Measurements from ENCODE around the gene DRD1.
A peak's percentile ranks its signal among the peaks of the same experiment; 100 is the strongest.

The DRD1 gene

DNA sequence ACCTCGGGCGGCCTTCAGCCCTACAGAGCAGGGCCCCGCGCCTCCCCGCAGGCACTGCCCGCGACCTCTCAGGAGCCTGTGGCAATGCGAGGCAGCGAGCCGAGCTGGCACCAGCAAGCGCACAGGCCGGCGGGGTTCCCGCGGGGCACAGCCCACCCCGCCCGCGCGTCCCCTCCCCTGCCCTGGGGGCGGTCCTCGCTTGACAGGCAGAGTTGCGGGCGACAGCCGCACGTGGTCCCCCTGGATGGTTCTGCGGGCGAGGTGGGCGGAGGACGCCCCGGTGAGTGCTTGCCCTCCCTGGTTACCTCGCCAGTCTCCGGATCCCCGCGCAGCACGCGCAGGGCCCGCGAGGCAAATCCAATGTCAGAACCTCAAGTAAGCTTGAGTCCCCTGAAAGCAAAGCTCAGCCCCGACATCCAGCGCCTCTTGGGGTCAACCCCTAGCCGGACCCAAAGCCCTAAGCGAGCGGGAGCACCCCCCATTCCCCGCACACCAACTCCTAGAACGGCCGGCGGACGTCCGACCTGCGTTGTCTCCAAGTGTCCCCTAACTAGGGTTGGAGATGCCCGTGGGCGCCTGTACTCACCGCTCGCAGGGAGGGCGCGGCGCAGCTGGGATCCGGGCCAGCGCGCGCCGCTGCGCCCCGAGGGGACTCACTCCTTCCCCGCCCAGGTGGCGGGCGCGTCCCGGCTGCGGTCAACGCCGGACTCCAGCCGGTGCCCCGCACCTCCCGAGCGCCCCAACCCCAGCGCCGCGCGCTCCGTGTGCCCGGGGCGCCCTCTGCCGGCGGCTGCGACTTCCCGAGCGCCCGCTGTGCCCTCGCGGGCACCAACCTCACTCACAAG lies at the start of gene DRD1:
DRD1 (minus strand) TSS at position 123 of the 845 bp plus-strand sequence. CDS start 1,083 bp downstream, outside the sequence.
- no peaks in the 10 kb centered on the region for H3K36me3 ChIP-seq (ENCODE audit: insufficient read depth)
- H3K4me1 ChIP-seq (ENCODE audit: low read depth, poor library complexity, severe bottlenecking) = no peaks in the 10 kb centered on the region
- H2AFZ ChIP-seq (ENCODE audit: low read depth) = peak within 1 kb of the TSS; percentile 6; the same call in 1 of the 2 replicates
- H3K4me2 ChIP-seq = no peak within 1 kb of the TSS
- H3K27ac ChIP-seq = no peak within 1 kb of the TSS
- H4K20me1 ChIP-seq (ENCODE audit: insufficient read depth) = no peaks in the 10 kb centered on the region
- H3K79me2 ChIP-seq (ENCODE audit: insufficient read depth, low read depth) = no peaks in the 10 kb centered on the region
- no peaks in the 10 kb centered on the region for H3K27me3 ChIP-seq (ENCODE audit: insufficient read depth, low read depth)
- H3K9ac ChIP-seq = no peak within 1 kb of the TSS
- TF ChIP-seq, protein P1, sequence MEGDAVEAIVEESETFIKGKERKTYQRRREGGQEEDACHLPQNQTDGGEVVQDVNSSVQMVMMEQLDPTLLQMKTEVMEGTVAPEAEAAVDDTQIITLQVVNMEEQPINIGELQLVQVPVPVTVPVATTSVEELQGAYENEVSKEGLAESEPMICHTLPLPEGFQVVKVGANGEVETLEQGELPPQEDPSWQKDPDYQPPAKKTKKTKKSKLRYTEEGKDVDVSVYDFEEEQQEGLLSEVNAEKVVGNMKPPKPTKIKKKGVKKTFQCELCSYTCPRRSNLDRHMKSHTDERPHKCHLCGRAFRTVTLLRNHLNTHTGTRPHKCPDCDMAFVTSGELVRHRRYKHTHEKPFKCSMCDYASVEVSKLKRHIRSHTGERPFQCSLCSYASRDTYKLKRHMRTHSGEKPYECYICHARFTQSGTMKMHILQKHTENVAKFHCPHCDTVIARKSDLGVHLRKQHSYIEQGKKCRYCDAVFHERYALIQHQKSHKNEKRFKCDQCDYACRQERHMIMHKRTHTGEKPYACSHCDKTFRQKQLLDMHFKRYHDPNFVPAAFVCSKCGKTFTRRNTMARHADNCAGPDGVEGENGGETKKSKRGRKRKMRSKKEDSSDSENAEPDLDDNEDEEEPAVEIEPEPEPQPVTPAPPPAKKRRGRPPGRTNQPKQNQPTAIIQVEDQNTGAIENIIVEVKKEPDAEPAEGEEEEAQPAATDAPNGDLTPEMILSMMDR (conservative IDR thresholded peaks at IDR 0.05; ENCODE audit: low read depth, low read length) = no peak
- no peak within 1 kb of the TSS for H3K4me3 ChIP-seq (IDR thresholded peaks at IDR 0.05; ENCODE audit: insufficient read depth, low read depth, low read length)

DNA sequence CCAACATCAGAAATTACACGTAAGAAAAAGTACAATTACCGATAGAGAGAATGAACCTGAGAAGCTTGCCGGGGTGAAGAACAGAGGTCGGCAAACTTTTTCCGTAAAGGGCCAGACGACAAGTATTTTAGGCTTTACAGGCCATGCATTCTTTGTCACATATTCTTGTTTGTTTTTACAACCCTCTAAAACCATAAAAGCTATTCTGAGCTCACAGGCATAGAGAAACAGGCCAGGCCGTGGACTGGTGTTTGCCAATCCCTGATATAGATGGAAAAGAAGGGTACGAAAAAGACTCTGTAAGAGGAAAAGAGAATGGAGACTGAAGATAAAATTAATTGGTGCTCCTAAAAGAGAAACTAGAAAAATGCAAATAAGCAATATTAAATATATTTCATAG lies 49.7 kb upstream of the DRD1 start:
- Histone ChIP-seq H3K4me3 (IDR thresholded peaks at IDR 0.05; ENCODE audit: insufficient read depth, low read depth, low read length) (no peak overlapping the region), H3K4me2 (no peak overlapping the region), H3K4me1 (ENCODE audit: low read depth, poor library complexity, severe bottlenecking) (no peaks in the 10 kb centered on the region), H3K9ac (no peak overlapping the region), H3K79me2 (ENCODE audit: insufficient read depth, low read depth) (peaks cover 18% of the 10 kb centered on the region), H3K36me3 (ENCODE audit: insufficient read depth) (no peaks in the 10 kb centered on the region), H3K27me3 (ENCODE audit: insufficient read depth, low read depth) (no peaks in the 10 kb centered on the region), H4K20me1 (ENCODE audit: insufficient read depth) (no peaks in the 10 kb centered on the region), H2AFZ (ENCODE audit: low read depth) (no peak overlapping the region), H3K27ac (no peak overlapping the region)
- TF ChIP-seq, protein P1 (conservative IDR thresholded peaks at IDR 0.05; ENCODE audit: low read depth, low read length) = no peak

DNA sequence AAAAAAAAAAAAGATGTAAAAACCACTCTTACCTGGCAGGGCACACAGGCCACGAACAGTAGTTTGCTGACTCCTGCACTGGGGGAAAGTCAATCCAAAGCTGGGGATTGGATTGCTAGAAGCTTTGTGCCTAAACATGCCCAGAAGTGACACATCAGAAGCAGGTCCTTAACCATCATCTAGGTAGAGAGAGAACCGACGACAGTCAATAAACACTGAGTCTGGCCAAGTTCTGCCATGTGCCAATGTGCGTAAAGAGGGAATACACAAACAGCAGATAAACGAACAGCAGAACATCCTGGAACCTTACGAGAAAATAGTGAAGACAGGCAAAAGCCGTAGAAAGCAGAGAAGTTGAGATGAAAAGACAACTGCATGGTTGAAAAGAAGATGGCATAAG lies 49.3 kb upstream of the DRD1 start:
- no peaks in the 10 kb centered on the region for H4K20me1 ChIP-seq (ENCODE audit: insufficient read depth)
- TF ChIP-seq, protein P1 (conservative IDR thresholded peaks at IDR 0.05; ENCODE audit: low read depth, low read length) = no peak
- H2AFZ ChIP-seq (ENCODE audit: low read depth) = no peak overlapping the region
- H3K4me2 ChIP-seq = no peak overlapping the region
- H3K36me3 ChIP-seq (ENCODE audit: insufficient read depth) = no peaks in the 10 kb centered on the region
- peaks cover 22% of the 10 kb centered on the region for H3K79me2 ChIP-seq (ENCODE audit: insufficient read depth, low read depth)
- no peak overlapping the region for H3K27ac ChIP-seq
- H3K9ac ChIP-seq = no peak overlapping the region
- no peaks in the 10 kb centered on the region for H3K4me1 ChIP-seq (ENCODE audit: low read depth, poor library complexity, severe bottlenecking)
- H3K4me3 ChIP-seq (IDR thresholded peaks at IDR 0.05; ENCODE audit: insufficient read depth, low read depth, low read length) = no peak overlapping the region
- H3K27me3 ChIP-seq (ENCODE audit: insufficient read depth, low read depth) = no peaks in the 10 kb centered on the region

DNA sequence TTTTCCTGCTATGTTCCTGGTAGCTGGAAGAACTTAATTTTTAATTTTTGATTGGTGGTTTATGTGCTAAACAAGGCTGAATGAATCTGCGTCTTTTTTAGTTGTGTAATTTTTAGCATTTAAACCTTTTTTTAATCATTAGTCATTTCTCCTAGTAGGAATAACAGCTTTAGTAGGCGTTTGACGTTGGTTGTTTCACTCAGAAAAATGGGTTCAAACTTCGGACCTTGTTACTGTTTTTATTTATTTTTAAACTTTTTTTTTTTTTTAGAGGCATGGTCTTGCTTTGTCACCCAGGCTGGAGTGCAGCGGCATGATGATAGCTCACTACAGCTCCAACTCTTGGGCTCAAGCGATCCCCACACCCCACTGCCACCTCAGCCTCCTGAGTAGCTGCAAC lies 47.2 kb upstream of the DRD1 start:
- Histone ChIP-seq H3K4me1 (ENCODE audit: low read depth, poor library complexity, severe bottlenecking) (no peaks in the 10 kb centered on the region), H4K20me1 (ENCODE audit: insufficient read depth) (no peaks in the 10 kb centered on the region), H3K27me3 (ENCODE audit: insufficient read depth, low read depth) (no peaks in the 10 kb centered on the region), H2AFZ (ENCODE audit: low read depth) (no peak overlapping the region), H3K9ac (no peak overlapping the region), H3K4me2 (no peak overlapping the region), H3K27ac (no peak overlapping the region), H3K4me3 (IDR thresholded peaks at IDR 0.05; ENCODE audit: insufficient read depth, low read depth, low read length) (no peak overlapping the region), H3K36me3 (ENCODE audit: insufficient read depth) (no peaks in the 10 kb centered on the region), H3K79me2 (ENCODE audit: insufficient read depth, low read depth) (peaks cover 42% of the 10 kb centered on the region)
- TF ChIP-seq, protein P1 (conservative IDR thresholded peaks at IDR 0.05; ENCODE audit: low read depth, low read length) = no peak

Data from KMS-11 (cell line).